Endothelial cell (in vitro differentiated cells): ENCODE results near the gene DHRS7C. TPM values are rescaled to one million over a fixed set of nuclear protein-coding genes. Genes with fewer than 3 reads are reported as not detected.

Experiments used
- DNase-seq: peaks from one replicate; pipeline ENCODE4 v3.0.0; 2021; ENCODE audit warnings: low spot score
- H3K27ac Mint-ChIP-seq: one replicate; pipeline ENCODE4 v1.8.0; 2021; ENCODE audit warnings: mixed read lengths, inconsistent platforms; ENCODE audit not compliant: unreplicated experiment
- H3K27me3 Mint-ChIP-seq: one replicate; pipeline ENCODE4 v1.8.0; 2021; ENCODE audit warnings: mild to moderate bottlenecking, moderate library complexity, mixed read lengths, inconsistent platforms; ENCODE audit not compliant: unreplicated experiment
- H3K36me3 Mint-ChIP-seq: one replicate; pipeline ENCODE4 v1.8.0; 2021; ENCODE audit warnings: mild to moderate bottlenecking, low read depth, mixed read lengths, inconsistent platforms; ENCODE audit not compliant: unreplicated experiment
- H3K4me1 Mint-ChIP-seq: one replicate; pipeline ENCODE4 v1.8.0; 2021; ENCODE audit warnings: mild to moderate bottlenecking, mixed read lengths, inconsistent platforms; ENCODE audit not compliant: unreplicated experiment
- H3K4me3 Mint-ChIP-seq: one replicate; pipeline ENCODE4 v1.8.0; 2021; ENCODE audit warnings: mild to moderate bottlenecking, mixed read lengths, inconsistent platforms; ENCODE audit not compliant: unreplicated experiment
- H3K9me3 Mint-ChIP-seq: one replicate; pipeline ENCODE4 v1.8.0; 2021; ENCODE audit warnings: mixed read lengths, inconsistent platforms; ENCODE audit not compliant: unreplicated experiment
- long read RNA-seq: library from polyadenylated mRNA; unstranded; transcript quantifications from one replicate; pipeline ENCODE4 v2.0.0, GENCODE V29; 2020; ENCODE audit not compliant: unreplicated experiment
- total RNA-seq: library from RNA; stranded (reverse); fragmentation: NEBNext Ultra II Directional; extraction: Animal tissue kit (Norgen Biotek cat#: 25700); gene quantifications from one replicate; pipeline ENCODE4 v1.2.1, GENCODE V29; 2021; ENCODE audit not compliant: unreplicated experiment
- TF ChIP-seq, protein P1 (sequence below): fragments of 200-600 bp; sonication (generic); IDR thresholded peaks from one replicate; pipeline ENCODE4 v1.5.0; 2021; ENCODE audit warnings: antibody characterized with exemption; ENCODE audit not compliant: unreplicated experiment

DHRS7C gene, protein sequence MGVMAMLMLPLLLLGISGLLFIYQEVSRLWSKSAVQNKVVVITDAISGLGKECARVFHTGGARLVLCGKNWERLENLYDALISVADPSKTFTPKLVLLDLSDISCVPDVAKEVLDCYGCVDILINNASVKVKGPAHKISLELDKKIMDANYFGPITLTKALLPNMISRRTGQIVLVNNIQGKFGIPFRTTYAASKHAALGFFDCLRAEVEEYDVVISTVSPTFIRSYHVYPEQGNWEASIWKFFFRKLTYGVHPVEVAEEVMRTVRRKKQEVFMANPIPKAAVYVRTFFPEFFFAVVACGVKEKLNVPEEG
- 0.31 TPM for total RNA-seq
- long read RNA-seq, result 0 reads

DNA sequence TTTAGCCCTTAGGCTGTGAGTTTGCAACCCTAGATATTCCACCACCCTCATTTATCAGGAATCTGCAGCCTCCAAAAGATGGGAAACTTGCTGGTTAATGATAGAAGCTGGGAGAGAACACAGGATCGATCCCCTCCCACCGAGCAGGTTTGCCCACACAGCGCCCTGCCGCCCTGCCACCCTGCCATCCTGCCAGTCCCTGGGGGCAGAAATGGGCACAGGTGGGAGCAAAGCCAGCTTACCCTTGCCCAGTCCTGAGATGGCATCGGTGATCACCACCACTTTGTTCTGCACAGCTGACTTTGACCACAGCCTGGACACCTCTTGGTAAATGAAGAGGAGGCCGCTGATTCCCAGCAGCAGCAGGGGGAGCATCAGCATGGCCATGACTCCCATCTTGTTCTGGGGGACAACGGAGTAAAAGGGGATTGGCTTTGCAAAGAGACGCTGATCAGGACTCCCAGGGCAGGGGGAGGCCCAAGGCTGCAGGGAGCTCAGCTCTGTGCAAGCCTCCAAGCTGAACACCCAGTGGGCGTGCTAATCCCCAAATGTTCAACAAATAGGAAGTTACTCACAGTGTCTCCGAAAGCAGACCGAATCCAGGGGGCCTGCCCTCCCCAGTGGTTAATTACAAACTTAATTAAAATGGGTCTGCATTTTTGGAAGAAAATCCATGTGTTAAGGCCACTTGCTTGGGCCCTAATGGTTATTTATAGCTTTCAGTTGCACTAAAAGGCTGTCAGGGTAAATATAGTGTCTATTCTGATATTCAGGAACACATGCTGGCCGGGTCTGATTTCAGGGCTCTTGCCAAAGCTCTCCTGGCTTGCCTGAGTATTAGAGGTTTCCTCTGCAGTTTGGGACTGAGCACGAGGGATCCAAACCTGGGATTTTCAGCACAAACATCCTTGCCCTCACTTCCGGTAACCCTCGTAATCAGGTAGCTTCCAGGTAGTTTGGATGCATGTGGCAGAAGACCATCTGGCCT, at the start of gene DHRS7C:
Gene DHRS7C, minus strand, starts transcription at position 704 of the 988 bp plus-strand sequence. Its CDS starts 308 bp downstream, at position 396.
- no peak for DNase-seq
- no peak within 1 kb of the TSS for H3K27ac Mint-ChIP-seq
- peaks cover 4% of the 10 kb centered on the region for H3K4me1 Mint-ChIP-seq

DNA sequence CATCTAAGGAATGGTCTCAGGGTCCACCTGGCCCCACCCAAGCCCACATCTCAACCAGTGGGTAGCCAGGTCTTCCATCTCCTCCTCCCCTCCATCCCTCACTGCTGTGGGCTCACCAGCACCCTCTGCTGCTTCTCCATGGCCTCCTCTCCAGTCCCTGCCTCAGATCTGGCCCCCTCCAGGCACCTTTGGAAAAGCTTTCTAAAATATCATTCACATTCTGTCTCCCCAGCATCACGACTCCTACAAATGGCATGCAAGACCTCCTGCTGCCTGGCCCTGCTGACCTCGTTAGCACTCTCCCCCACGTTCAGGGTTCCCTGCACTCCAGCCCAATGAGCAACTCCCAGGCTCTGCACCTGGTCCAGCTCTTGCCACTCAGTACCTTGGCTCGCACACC, 48.0 kb upstream of the DHRS7C start:
- H3K9me3 Mint-ChIP-seq, result no peaks in the 10 kb centered on the region
- TF ChIP-seq, protein P1, sequence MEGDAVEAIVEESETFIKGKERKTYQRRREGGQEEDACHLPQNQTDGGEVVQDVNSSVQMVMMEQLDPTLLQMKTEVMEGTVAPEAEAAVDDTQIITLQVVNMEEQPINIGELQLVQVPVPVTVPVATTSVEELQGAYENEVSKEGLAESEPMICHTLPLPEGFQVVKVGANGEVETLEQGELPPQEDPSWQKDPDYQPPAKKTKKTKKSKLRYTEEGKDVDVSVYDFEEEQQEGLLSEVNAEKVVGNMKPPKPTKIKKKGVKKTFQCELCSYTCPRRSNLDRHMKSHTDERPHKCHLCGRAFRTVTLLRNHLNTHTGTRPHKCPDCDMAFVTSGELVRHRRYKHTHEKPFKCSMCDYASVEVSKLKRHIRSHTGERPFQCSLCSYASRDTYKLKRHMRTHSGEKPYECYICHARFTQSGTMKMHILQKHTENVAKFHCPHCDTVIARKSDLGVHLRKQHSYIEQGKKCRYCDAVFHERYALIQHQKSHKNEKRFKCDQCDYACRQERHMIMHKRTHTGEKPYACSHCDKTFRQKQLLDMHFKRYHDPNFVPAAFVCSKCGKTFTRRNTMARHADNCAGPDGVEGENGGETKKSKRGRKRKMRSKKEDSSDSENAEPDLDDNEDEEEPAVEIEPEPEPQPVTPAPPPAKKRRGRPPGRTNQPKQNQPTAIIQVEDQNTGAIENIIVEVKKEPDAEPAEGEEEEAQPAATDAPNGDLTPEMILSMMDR, result no peak
- H3K27me3 Mint-ChIP-seq, result peaks cover 10% of the 10 kb centered on the region
- no peaks in the 10 kb centered on the region for H3K4me1 Mint-ChIP-seq
- no peak overlapping the region for H3K4me3 Mint-ChIP-seq
- no peaks in the 10 kb centered on the region for H3K36me3 Mint-ChIP-seq
- DNase-seq, result no peak
- no peak overlapping the region for H3K27ac Mint-ChIP-seq

More for the DNA sequence above, at the start of gene DHRS7C:
- H3K9me3 Mint-ChIP-seq, result no peaks in the 10 kb centered on the region
- no peaks in the 10 kb centered on the region for H3K36me3 Mint-ChIP-seq
- no peak within 1 kb of the TSS for H3K4me3 Mint-ChIP-seq
- H3K27me3 Mint-ChIP-seq, result no peaks in the 10 kb centered on the region
- TF ChIP-seq, protein P1, result no peak

DNA sequence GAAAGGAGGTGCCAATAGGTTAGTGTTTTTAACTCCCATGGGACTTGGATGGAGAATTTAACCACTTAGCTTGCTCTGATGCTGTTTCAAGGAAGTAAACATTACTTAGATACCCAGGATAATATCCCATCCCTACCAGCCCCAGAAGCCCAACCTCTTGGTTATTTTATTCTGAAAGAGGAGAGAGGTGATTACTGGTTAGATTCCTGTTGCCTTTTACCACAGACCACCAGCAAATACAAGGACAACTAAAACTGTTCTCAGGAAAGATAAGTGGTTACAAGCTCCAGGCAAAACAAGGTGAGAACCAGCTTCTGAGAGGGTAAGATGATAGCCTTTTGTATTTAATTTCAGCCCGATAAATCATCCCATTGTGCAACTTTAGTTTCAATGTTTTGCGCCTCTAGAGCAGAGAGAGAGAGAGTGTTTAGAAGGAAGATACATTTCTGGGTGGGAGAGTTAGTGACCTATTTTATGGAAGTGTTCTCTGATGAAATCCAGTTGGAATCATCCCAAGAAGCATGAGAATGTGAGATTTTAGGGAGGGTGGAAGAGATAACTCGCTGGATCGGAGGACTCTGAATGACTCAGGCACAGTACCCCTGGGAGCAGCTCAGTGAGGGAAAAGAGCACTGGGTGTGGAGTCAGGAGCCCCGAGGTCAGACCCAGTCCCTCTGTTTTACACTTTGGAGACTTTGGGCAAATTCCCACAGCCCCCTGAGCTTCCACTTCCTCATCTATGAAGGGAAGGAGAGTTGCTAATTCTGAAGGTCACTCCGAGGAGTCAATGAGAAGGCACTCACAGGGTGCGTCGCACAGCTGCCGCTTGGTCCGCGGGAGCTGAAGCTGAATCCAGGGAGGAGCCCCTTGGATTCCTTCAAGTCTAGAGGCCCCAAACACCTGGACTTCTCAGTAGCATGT, 46.4 kb upstream of the DHRS7C start:
- Mint-ChIP-seq H3K4me1 (no peaks in the 10 kb centered on the region), H3K36me3 (no peaks in the 10 kb centered on the region), H3K4me3 (no peak overlapping the region), H3K27me3 (peaks cover 8% of the 10 kb centered on the region), H3K9me3 (no peaks in the 10 kb centered on the region), H3K27ac (no peak overlapping the region)
- no peak for DNase-seq
- TF ChIP-seq, protein P1, result no peak

DNA sequence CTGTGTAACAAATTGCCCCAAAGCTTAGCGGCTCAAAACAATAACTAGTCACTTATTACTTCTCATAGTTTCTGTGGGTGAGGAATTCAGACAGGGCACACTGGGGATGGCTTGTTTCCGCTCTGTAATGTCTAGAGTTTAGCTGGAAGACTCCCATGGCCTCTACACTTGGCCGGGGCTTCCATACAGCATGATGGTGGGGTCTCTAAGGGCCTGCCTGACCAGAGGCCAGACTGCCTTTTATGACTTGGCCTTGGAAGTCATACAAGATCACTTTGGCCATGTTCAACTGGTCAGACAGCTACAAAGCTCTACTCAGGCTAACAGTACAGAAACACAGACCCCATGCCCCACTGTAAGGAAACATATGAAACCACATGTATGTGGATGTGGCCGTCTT, 42.5 kb upstream of the DHRS7C start:
- TF ChIP-seq, protein P1, result no peak
- H3K4me3 Mint-ChIP-seq, result no peak overlapping the region
- DNase-seq, result no peak
- H3K27ac Mint-ChIP-seq, result no peak overlapping the region
- no peaks in the 10 kb centered on the region for H3K9me3 Mint-ChIP-seq
- H3K27me3 Mint-ChIP-seq, result peaks cover 5% of the 10 kb centered on the region
- no peaks in the 10 kb centered on the region for H3K4me1 Mint-ChIP-seq
- H3K36me3 Mint-ChIP-seq, result no peaks in the 10 kb centered on the region
